NB4 (cell line): ENCODE measurements around the gene CEP250.
"Not testable (repeated sequence)": the region's sequence is repeated elsewhere in the genome, so short reads cannot be mapped to it uniquely, and the experiment has no call there.

Experiments used
- DNase-seq: peaks from one replicate; pipeline ENCODE4 v3.0.0; 2010; ENCODE audit warnings: low read depth
- H3K4me3 ChIP-seq: one replicate; pipeline ENCODE4 v1.5.1; 2011; ENCODE audit warnings: mild to moderate bottlenecking, low read depth, low read length, moderate library complexity
- MAX ChIP-seq: IDR thresholded peaks from 2 replicates; pipeline ENCODE4 v1.6.1; 2011; ENCODE audit warnings: low read depth, low read length
- MYC ChIP-seq: IDR thresholded peaks from 2 replicates; pipeline ENCODE4 v1.6.1; 2011; ENCODE audit warnings: low read depth, low read length
- POLR2A ChIP-seq: IDR thresholded peaks from 2 replicates; pipeline ENCODE4 v1.6.1; 2011; ENCODE audit warnings: mild to moderate bottlenecking; ENCODE audit not compliant: insufficient read length; ENCODE audit errors: extremely low read depth
- TF ChIP-seq, protein P1 (sequence below): IDR thresholded peaks from one replicate; pipeline ENCODE4 v1.5.1; 2012; ENCODE audit warnings: low read depth, low read length

CEP250 gene

GRCh38 chr20:35547329-35547728 is 91.9 kb downstream of the CEP250 start:
- DNase-seq = no peak
- H3K4me3 ChIP-seq = no peak overlapping the region
- TF ChIP-seq MYC (no peak), POLR2A (no peak), MAX (no peak)
- TF ChIP-seq, protein P1, sequence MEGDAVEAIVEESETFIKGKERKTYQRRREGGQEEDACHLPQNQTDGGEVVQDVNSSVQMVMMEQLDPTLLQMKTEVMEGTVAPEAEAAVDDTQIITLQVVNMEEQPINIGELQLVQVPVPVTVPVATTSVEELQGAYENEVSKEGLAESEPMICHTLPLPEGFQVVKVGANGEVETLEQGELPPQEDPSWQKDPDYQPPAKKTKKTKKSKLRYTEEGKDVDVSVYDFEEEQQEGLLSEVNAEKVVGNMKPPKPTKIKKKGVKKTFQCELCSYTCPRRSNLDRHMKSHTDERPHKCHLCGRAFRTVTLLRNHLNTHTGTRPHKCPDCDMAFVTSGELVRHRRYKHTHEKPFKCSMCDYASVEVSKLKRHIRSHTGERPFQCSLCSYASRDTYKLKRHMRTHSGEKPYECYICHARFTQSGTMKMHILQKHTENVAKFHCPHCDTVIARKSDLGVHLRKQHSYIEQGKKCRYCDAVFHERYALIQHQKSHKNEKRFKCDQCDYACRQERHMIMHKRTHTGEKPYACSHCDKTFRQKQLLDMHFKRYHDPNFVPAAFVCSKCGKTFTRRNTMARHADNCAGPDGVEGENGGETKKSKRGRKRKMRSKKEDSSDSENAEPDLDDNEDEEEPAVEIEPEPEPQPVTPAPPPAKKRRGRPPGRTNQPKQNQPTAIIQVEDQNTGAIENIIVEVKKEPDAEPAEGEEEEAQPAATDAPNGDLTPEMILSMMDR = no peak

DNA sequence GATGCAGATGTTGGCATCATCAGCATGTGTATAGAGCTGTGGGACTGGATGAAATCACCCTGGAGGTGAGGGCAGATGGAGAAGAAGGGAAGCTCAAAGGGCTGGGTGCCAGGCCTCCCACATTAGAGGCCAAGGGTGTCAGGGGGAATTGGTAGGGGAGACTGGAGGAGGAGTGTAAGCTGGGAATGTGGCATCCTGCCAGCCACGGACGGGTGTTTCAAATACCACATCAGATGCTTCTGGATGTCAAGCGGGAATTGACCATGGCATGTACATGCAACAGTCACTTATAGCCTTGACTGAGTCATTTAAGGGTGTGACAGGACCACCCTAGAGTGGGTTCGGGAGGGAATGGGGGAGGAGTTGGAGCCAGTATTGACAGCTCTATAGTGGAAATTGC is 96.1 kb downstream of the CEP250 start:
- DNase-seq = no peak
- no peak overlapping the region for H3K4me3 ChIP-seq
- TF ChIP-seq MYC (no peak), POLR2A (no peak), MAX (no peak)
- TF ChIP-seq, protein P1 = no peak

DNA sequence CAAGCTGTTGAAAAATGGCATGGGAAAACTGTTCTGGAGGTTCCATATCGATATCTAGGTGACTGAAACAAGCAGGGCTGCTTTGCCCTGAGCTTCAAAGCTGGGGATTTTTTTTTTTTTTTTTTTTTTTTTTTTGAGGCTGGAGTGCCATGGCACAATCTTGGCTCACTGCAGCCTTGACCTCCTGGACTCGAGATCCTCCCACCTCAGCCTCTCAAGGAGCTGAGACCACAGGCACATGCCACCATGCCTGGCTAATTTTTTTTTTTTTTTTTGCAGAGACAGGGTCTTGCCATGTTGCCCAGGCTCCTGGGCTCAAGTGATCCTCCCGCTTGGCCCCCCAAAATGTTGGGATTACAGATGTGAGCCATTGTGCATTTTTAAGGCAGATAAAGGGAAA is 97.5 kb downstream of the CEP250 start:
- H3K4me3 ChIP-seq = no peak overlapping the region
- DNase-seq = no peak
- no peak for TF ChIP-seq POLR2A
- TF ChIP-seq, protein P1 = no peak
- no peak for TF ChIP-seq MYC
- TF ChIP-seq MAX = no peak

DNA sequence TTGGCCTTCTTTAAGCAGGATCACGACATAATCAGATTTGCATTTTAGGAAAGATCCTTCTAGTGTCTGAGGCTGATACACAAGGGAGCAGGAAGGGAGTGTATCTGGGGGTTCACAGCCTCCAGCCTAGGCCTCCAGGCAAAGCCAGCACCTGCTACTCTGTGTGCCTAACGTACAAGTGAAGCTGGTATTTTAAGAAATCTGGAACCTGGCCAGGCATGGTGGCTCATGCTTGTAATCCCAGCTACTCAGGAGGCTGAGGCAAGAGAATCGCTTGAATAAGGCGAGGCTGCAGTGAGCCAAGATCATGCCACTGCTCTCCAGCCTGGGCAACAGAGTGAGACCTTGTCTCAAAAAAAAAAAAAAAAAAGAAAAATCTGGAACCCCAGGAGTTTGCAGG is 100.1 kb downstream of the CEP250 start:
- H3K4me3 ChIP-seq, DNase-seq: not testable (repeated sequence)

DNA sequence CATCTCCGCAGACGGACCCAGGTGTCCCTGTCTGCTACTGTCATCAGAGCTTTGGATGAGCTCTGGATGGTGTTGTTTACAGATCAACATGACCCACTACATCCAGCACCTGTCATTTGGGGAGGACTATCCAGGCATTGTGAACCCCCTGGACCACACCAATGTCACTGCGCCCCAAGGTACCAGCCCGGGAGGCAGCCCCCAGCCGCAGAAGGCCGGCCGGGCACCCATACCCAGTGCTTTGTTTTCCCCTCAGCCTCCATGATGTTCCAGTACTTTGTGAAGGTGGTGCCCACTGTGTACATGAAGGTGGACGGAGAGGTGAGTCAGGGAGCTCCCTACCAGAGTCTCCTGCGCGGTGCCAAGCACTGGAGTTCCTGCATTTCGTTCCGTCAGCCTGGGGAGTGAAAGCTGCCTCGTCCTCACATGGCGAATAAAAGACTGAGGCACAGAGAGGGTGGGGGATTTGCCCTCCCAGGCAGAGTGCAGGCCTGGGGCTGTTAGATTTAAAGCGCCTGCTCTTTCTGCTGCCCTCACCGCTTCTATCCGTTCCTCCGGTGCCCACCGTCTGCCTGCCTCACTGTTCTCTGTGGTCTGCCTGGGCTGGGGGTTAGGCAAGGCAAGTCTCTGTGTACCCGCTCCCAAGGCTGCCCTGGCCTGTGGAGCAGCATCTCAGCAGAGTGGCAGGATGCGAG is 100.7 kb downstream of the CEP250 start:
- TF ChIP-seq POLR2A = no peak
- no peak for TF ChIP-seq MYC
- TF ChIP-seq MAX = no peak
- TF ChIP-seq, protein P1 = no peak
- H3K4me3 ChIP-seq = no peak overlapping the region
- no peak for DNase-seq

DNA sequence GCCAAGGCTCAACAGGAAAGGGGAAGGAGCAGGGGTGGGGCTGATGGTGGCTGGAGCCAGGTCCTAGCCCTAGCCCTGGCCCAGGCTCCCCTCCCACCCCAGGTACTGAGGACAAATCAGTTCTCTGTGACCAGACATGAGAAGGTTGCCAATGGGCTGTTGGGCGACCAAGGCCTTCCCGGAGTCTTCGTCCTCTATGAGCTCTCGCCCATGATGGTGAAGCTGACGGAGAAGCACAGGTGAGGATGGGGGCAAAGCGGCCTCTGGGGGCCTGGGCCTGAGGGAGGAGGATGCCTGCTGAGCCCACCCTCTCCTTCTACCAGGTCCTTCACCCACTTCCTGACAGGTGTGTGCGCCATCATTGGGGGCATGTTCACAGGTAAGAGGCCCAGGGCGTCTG is 101.5 kb downstream of the CEP250 start:
- H3K4me3 ChIP-seq = no peak overlapping the region
- TF ChIP-seq POLR2A = no peak
- TF ChIP-seq, protein P1 = no peak
- TF ChIP-seq MAX = no peak
- TF ChIP-seq MYC = no peak
- DNase-seq = no peak
